GM19239 (cell line): ENCODE results near the gene MGMT.

ENCODE experiments used
- DNase-seq: peaks from one replicate; pipeline ENCODE4 v3.0.0; 2011; ENCODE audit warnings: low spot score; ENCODE audit not compliant: insufficient read length
- FAIRE-seq: peaks from 2 replicates; lab custom pipeline; 2011; peaks lifted over from hg19 to GRCh38; lab: Jason Lieb, UNC

The MGMT gene

DNA sequence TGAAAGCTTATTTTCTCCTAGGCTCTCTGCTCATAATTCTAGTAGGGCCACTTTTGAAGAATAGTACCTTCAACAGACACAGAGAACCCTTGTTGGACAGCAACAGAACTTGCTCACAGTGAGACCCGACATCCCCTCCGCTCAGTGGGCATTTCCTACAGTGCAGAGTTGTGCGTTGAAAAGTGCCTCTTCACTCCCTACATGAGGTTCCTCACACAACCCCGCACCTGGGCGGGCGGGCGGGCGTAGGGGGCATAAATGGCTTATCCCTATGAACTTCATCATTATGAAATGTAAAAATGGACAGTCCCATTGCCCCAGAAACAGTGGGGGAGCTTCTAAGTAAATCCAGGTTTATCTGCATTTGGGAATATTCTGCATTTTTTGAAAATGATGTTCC is 174.9 kb downstream of the MGMT start:
- DNase-seq (no peak), FAIRE-seq (no peak)

- no peak for FAIRE-seq
- DNase-seq = no peak
Observed at GRCh38 chr10:129642427-129642826, 175.4 kb downstream of the MGMT start.

GRCh38 chr10:129643266-129643665 is 176.2 kb downstream of the MGMT start:
- FAIRE-seq = no peak

DNA sequence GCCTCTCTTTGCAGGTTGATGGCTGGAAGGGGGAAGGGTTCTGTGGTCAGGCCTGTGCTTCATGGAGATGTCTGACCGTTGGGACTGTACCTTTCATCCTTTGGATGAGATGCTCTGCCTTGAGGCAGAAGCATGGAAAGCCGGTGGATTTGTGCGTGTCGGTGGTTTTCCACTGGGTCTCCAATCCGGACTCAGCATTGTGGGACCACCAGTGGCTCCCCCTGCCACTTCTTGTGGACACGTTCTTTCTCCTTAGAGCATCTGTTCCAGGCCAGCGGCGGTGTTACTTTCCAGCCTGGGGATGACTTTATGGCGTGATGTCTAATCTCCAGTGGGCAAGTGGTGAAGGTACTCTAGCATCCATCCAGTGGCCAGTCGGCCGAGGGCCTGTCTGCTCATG is 178.4 kb downstream of the MGMT start:
- no peak for FAIRE-seq

More at GRCh38 chr10:129643266-129643665, 176.2 kb downstream of the MGMT start:
- no peak for DNase-seq

DNA sequence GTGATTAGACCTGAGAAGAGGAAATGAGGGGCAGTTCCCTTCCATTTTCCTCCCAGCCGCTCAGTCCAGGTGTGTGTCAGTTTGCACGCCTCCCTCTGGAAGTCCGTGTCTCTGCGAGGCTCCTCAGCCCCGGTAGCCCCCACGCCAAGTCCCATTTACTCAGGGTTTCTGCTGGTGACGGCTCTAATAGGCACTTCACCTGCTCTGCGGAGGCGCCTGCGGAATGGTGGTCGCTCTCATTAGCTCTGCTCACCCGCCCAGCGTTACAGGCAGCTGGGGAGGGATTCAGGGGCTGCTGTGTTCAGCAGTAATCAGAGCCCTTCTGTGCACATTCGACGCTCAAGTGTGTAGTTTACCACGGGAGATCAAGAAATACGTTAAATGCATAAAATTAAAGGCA is 179.9 kb downstream of the MGMT start:
- FAIRE-seq = no peak
- no peak for DNase-seq

More for the DNA sequence above, 178.4 kb downstream of the MGMT start:
- no peak for DNase-seq

GRCh38 chr10:129647590-129647989 is 180.5 kb downstream of the MGMT start:
- no peak for FAIRE-seq
- no peak for DNase-seq

- FAIRE-seq (no peak), DNase-seq (no peak)
Observed at GRCh38 chr10:129648856-129649255, 181.8 kb downstream of the MGMT start.

DNA sequence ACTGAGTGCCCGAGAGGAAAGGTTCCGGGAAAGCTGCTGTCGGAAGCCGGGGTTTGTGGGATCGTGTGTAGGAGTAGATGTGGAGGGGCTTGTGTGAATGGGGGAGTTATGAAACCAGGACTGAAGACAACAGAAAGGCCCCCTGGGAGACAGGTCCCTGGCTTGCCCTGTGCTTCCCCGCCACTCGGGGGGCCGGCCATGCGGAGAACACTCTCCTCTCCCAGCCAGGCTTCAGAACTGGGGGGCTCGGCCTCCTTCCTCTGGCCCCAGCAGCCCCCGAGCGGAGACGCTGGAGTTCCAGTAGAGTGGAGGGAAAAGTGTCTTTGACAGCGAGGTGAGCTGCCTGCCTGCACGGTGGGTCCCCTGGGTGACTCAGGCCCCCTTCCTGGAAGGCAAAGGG is 185.0 kb downstream of the MGMT start:
- FAIRE-seq = no peak

DNA sequence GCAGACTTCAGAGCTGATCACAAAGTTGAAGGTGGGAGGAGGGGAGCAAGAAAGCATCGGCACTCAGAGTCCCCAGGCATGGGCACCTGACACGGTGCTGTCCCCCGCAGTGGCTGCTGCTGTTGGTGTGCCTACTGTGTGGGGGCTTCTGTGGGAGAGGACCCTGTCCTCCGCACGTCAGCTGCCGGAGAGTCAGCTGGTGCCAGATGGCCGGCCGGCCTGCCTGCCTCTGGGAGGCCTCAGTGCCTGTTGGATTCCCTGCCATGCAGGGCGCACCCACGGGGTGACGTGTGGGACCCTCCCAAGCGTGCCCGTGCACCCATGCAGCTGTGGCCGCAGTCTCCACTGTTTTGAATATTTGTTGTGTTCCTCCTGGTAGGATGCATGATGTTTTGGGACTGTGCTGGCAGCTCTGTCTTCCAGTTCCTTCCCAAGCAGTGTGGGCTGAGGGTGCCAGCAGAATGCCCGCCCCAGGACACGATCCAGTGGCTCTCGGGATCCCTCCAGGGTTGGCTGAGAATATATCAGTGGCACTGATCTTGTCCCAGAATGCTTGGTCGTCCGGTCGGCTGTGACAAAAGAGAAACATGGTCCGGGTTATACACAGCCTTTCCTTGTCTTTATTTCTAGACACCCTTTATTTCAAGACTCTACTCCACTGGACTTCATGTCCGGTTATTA is 185.6 kb downstream of the MGMT start:
- FAIRE-seq (no peak), DNase-seq (no peak)

More for the DNA sequence above, 185.0 kb downstream of the MGMT start:
- no peak for DNase-seq

DNA sequence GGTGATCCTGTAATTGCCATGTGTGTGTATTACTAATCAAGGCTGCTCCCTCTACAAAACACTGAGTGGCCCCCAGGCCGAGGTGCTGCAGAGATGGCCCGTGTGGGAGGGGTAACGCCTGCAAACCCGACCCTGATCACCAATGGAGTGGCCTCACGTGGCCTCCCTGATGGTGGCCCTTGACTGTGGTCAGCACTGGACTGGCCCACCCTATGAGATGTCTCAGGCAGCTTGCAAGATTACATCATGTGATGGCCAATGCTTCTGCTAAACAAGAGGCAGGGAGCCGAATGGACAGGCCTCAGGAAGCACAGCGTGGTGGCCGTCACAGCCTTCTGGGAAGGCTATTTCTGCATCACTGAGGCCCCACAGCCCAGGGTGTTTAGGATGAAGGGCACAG is 186.4 kb downstream of the MGMT start:
- FAIRE-seq (no peak), DNase-seq (no peak)

DNA sequence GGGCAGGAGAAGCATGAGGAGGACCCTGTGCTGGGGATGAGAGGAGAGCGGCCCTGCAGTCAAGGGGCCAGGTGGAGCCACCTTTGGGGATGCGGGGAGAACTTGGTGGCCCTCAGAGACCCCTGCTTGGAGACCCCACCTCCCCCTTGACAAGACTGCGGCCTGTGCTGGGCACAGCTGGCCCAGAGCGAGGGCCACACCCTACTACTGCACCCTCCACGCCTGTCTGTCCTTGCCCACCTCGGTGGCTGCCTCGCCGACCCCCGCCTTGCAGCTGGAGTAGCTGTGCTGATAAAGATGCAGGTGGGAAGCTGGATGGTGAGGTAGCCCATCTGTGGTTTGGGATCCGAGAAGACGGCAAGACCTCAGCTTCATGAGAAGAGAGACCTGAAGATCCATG is 186.8 kb downstream of the MGMT start:
- FAIRE-seq (no peak), DNase-seq (no peak)

DNA sequence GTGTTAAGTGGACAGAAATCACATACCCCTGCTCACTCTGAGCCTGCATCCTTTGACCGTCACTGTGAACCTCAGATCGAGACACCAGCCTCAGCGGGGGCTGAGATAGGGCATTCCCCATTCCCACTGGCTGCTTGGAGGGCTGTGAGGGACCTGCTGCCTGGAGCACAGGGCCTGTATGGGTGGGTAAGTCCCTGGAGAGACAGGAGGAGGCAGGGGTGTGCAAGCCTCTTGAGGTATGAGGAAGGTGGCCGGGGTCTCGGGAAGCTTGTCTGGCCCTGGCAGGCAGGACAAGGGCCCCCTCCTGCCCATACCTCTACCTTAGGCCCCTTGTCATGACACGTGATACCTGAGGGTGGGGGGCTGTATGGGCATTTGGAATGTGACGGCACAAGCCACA is 187.4 kb downstream of the MGMT start:
- DNase-seq = no peak
- FAIRE-seq = no peak

GRCh38 chr10:129655007-129655678 is 188.1 kb downstream of the MGMT start:
- FAIRE-seq (no peak), DNase-seq (no peak)

GRCh38 chr10:129655679-129656031 is 188.6 kb downstream of the MGMT start:
- no peak for FAIRE-seq
- no peak for DNase-seq

DNA sequence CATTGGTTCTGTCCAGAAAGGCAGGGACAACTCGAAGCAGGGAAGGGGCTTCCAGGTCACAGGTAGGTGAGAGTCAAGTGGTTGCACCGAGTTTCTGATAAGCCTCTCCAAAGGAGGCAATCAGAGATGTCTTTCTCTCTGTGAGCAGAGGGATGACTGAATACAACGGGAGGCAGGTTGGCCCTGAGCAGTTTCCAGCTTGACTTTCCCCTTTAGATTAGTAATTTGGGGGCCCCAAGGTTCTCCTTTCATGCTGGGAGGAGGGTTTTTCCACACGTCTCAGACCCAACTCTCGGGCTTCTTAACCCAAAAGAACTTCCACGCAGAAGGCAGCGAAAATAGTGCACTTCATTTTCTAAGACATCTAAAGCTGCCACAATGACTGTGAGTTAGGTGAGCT is 189.6 kb downstream of the MGMT start:
- DNase-seq (no peak), FAIRE-seq (no peak)

GRCh38 chr10:129657297-129658017 is 190.4 kb downstream of the MGMT start:
- DNase-seq (no peak), FAIRE-seq (no peak)

GRCh38 chr10:129658376-129659072 is 191.5 kb downstream of the MGMT start:
- DNase-seq (no peak), FAIRE-seq (no peak)

GRCh38 chr10:129659508-129660268 is 192.6 kb downstream of the MGMT start:
- DNase-seq (no peak), FAIRE-seq (no peak)

DNA sequence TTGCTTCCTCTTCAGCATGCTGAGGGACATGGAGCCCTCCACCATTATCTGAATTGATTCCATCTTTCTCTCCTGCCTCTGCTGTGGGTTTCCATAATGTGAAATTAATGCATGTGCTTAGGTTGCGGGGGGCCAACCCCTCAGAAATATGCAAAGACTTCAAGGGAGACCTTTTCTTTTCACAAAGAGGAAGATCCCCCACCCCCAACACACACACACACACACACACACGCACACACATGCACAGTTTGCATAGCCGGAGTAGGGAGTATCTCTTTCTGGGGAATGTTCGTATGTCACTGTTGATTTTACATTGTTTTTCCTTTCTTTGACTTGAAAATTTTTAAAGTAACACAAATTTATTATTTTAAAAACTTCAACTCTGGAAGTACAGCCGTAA is 193.5 kb downstream of the MGMT start:
- FAIRE-seq = no peak
- no peak for DNase-seq

GRCh38 chr10:129662426-129662825 is 195.4 kb downstream of the MGMT start:
- no peak for DNase-seq

More at GRCh38 chr10:129662426-129662825, 195.4 kb downstream of the MGMT start:
- FAIRE-seq = no peak
